ENCODE results near the gene FGB.

DNA sequence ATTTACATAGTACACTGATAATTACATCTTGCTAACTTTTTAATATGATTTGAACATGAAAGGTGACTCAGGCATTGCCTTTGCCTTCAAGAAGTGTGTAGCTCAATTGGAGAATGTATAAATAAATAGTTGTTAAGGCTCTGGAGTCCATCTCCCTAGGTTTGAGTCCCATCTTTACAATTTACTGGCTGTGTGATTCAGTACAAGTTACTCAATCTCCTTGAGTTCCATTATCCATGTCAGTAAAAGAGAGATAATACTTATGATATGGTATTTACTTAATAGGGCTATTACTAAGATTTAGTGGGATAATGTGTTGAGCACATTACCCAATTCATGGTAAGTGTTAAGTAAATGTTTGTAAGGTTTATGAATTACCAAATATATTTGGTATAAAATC, 51.5 kb downstream of the FGB start:
- TF ChIP-seq ZNF331 (CRISPR knock-in tag; IDR thresholded peaks at IDR 0.05; ENCODE audit: low read depth) = no peak
- TF ChIP-seq EZH2 (IDR thresholded peaks at IDR 0.05; ENCODE audit: low read depth, unreplicated experiment) = no peak

Data from GM23338 (cell line).